PC-3 (cell line): ENCODE data around the gene NDRG2. TPM values are rescaled to one million over a fixed set of nuclear protein-coding genes. Genes with fewer than 3 reads are reported as not detected.

Experiments
- ATAC-seq: fragments of 200-7000 bp; cut with Tn5 transposase; 2 replicates; pipeline ENCODE4 v1.9.1; 2020; ENCODE audit warnings: mild to moderate bottlenecking, moderate library complexity
- Bru-seq: library from RNA; stranded (reverse); fragments of 400-500 nt; gene quantifications from one replicate; lab custom pipeline; 2021; lab: Mats Ljungman, UMichigan
- BruChase-seq, 2 experiments: library from RNA; stranded (reverse); fragments of 400-500 nt; gene quantifications; one replicate each; lab custom pipeline; 2021; lab: Mats Ljungman, UMichigan
- BruUV-seq: library from RNA; stranded (reverse); fragments of 400-500 nt; replicated peaks from 2 replicates; lab custom pipeline; 2021; lab: Mats Ljungman, UMichigan
- CTCF ChIA-PET: fragments of 300-600 bp; sonication (Branson Sonifier 250); formaldehyde crosslinking; loops from one replicate; lab custom pipeline; 2022; ENCODE audit warnings: antibody characterized with exemption; lab: Charles Lee
- POLR2A ChIA-PET: fragments of 300-600 bp; sonication (Branson Sonifier 250); formaldehyde crosslinking; loops from one replicate; lab custom pipeline; 2022; ENCODE audit warnings: antibody characterized with exemption; ENCODE audit not compliant: unreplicated experiment; lab: Charles Lee
- DNase-seq: peaks from one replicate; pipeline ENCODE4 v3.0.0-alpha.2; 2015
- H2AFZ ChIP-seq: fragments of 300-600 bp; sonication (generic); 2 replicates; pipeline ENCODE4 v1.6.0; 2016; ENCODE audit warnings: antibody characterized with exemption, low read length
- H3F3A ChIP-seq: fragments of 300-600 bp; sonication (generic); one replicate; pipeline ENCODE4 v1.6.0; 2017; ENCODE audit warnings: antibody characterized with exemption, low read length, control low read depth, mild to moderate bottlenecking; ENCODE audit not compliant: unreplicated experiment
- H3K27ac ChIP-seq: fragments of 300-600 bp; sonication (generic); 2 replicates; pipeline ENCODE4 v1.5.1; 2016; ENCODE audit warnings: mild to moderate bottlenecking, low read length
- H3K27me3 ChIP-seq: fragments of 300-600 bp; sonication (generic); 2 replicates; pipeline ENCODE4 v1.6.1; 2016; ENCODE audit warnings: low read length, mixed read lengths
- H3K36me3 ChIP-seq: fragments of 300-600 bp; sonication (generic); 2 replicates; pipeline ENCODE4 v1.6.1; 2016; ENCODE audit warnings: low read depth, mixed run types, low read length, mixed read lengths
- H3K4me1 ChIP-seq: fragments of 300-600 bp; sonication (generic); 2 replicates; pipeline ENCODE4 v1.5.1; 2016; ENCODE audit warnings: low read length; ENCODE audit not compliant: insufficient read depth
- H3K4me2 ChIP-seq: fragments of 300-600 bp; sonication (generic); 2 replicates; pipeline ENCODE4 v1.6.0; 2016; ENCODE audit warnings: low read length
- H3K4me3 ChIP-seq: fragments of 300-600 bp; sonication (generic); 2 replicates; pipeline ENCODE4 v1.5.1; 2016; ENCODE audit warnings: mild to moderate bottlenecking, low read length, mixed read lengths
- H3K79me2 ChIP-seq: fragments of 300-600 bp; sonication (generic); 2 replicates; pipeline ENCODE4 v1.6.1; 2017; ENCODE audit warnings: low read length, mixed read lengths
- H3K9ac ChIP-seq: fragments of 300-600 bp; sonication (generic); 2 replicates; pipeline ENCODE4 v1.6.0; 2016; ENCODE audit warnings: mild to moderate bottlenecking, low read length
- H3K9me2 ChIP-seq: fragments of 300-600 bp; sonication (generic); replicated peaks from 2 replicates; pipeline ENCODE4 v1.6.1; 2016; ENCODE audit warnings: mixed run types, low read length, mixed read lengths
- H3K9me3 ChIP-seq: fragments of 300-600 bp; sonication (generic); 2 replicates; pipeline ENCODE4 v1.6.1; 2016; ENCODE audit warnings: low read length, mixed read lengths
- H4K20me1 ChIP-seq: fragments of 300-600 bp; sonication (generic); 2 replicates; pipeline ENCODE4 v1.6.1; 2016; ENCODE audit warnings: low read length, mixed read lengths
- EZH2 ChIP-seq: fragments of 300-600 bp; sonication (generic); IDR thresholded peaks from one replicate; pipeline ENCODE4 v1.6.1; 2017; ENCODE audit warnings: antibody characterized with exemption, mild to moderate bottlenecking, low read length; ENCODE audit not compliant: unreplicated experiment
- EZH2phosphoT487 ChIP-seq: fragments of 300-600 bp; sonication (generic); IDR thresholded peaks from 2 replicates; pipeline ENCODE4 v1.6.1; 2018; ENCODE audit warnings: mild to moderate bottlenecking, antibody characterized with exemption, low read length, borderline replicate concordance
- intact Hi-C: fragments of 100-400 bp; cut with micrococcal nuclease; formaldehyde crosslinking; loops from 2 replicates; pipeline ENCODE4 v1.9.0; 2023
- long read RNA-seq: library from polyadenylated mRNA; unstranded; transcript quantifications from one replicate; pipeline ENCODE4 v2.0.0, GENCODE V29; 2021; ENCODE audit not compliant: unreplicated experiment
- total RNA-seq: library from RNA; depleted of rRNA; stranded (reverse); fragments of >200 nt; gene quantifications from 2 replicates; pipeline ENCODE4 v1.2.3, GENCODE V29; 2014; rRNA removed
- TF ChIP-seq, protein P1 (sequence below): fragments of 300-600 bp; sonication (generic); conservative IDR thresholded peaks from 2 replicates; pipeline ENCODE4 v1.5.1; 2017; ENCODE audit warnings: antibody characterized with exemption, low read depth, mild to moderate bottlenecking, low read length

The NDRG2 gene
- total RNA-seq (4.0 and 4.7 TPM in 2 replicates), Bru-seq, nascent RNA (percentile 9 among the genes with signal in this experiment), BruChase-seq, experiment 1, labeled RNA remaining after a 6-hour chase (percentile 22 among the genes with signal in this experiment), BruChase-seq, experiment 2, labeled RNA remaining after a 2-hour chase (percentile 15 among the genes with signal in this experiment)
- long read RNA-seq: 0 reads

DNA sequence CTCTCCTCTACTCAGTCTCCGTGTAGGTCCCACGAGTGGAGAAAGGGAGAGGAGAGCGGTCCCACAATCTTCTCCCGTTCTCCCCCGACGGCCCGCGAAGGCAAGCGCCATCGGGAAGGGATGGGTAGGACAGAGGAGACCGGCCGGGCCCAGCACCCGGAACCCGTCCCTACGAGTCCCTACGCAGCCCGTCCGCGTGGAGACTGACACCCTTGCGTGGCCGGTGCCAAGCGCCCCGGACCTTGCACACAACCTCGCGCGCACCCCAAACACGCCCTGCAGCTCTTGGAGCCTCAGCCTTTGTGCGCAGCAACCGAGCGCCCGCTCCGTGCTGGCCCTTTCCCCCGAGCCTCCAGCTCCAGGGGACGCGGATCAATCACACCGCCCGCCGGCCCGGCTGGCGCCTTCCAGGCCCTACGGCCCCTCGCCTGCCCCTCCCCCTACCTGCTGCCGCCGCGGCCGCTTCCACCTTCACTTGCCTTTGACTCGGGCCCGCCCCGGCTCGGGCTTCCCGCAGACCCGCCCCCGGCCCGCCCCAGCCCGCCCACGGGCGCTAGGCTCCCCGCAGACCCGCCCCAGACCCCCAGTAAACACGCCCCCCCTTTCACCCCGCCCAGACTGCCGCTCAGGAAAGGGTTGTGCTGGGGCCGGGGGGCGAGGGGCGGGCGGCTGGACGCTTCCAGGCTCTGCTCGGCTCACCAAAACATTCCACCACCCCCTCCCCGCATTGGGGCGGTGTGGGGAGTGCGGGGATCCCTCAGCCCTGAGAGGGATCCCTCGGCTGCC, at the start of gene NDRG2:
TSS of gene NDRG2 (minus strand) at position 477 of the 786 bp plus-strand sequence. CDS start 1,746 bp downstream, outside the sequence.
- H3K4me2 ChIP-seq: peak within 1 kb of the TSS; percentile 79
- TF ChIP-seq, protein P1, sequence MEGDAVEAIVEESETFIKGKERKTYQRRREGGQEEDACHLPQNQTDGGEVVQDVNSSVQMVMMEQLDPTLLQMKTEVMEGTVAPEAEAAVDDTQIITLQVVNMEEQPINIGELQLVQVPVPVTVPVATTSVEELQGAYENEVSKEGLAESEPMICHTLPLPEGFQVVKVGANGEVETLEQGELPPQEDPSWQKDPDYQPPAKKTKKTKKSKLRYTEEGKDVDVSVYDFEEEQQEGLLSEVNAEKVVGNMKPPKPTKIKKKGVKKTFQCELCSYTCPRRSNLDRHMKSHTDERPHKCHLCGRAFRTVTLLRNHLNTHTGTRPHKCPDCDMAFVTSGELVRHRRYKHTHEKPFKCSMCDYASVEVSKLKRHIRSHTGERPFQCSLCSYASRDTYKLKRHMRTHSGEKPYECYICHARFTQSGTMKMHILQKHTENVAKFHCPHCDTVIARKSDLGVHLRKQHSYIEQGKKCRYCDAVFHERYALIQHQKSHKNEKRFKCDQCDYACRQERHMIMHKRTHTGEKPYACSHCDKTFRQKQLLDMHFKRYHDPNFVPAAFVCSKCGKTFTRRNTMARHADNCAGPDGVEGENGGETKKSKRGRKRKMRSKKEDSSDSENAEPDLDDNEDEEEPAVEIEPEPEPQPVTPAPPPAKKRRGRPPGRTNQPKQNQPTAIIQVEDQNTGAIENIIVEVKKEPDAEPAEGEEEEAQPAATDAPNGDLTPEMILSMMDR: no peak
- no peak for TF ChIP-seq EZH2
- no peak for TF ChIP-seq EZH2phosphoT487
- ATAC-seq: peak; percentile 37; the same call in 1 of the 2 replicates
- no peaks in the 10 kb centered on the region for H3F3A ChIP-seq
- H4K20me1 ChIP-seq: no peaks in the 10 kb centered on the region
- no peaks in the 10 kb centered on the region for H3K9me2 ChIP-seq
- H3K9me3 ChIP-seq: no peaks in the 10 kb centered on the region
- no peaks in the 10 kb centered on the region for H3K79me2 ChIP-seq
- ChIA-PET CTCF (no interaction called here), POLR2A (no interaction called here)
- H3K27me3 ChIP-seq: peaks cover 66% of the 10 kb centered on the region
- H3K4me1 ChIP-seq: 0 out of 2 replicates have a peak, but pooled peaks cover 4% of the 10 kb centered on the region
- H3K27ac ChIP-seq: no peak within 1 kb of the TSS
- DNase-seq: no peak
- no TSS peak for BruUV-seq
- intact Hi-C loops: no loop called here
- H3K36me3 ChIP-seq: no peaks in the 10 kb centered on the region
- H3K9ac ChIP-seq: no peak within 1 kb of the TSS
- peak within 1 kb of the TSS; percentile 58 for H3K4me3 ChIP-seq
- peak within 1 kb of the TSS; percentile 61; the same call in 1 of the 2 replicates for H2AFZ ChIP-seq

DNA sequence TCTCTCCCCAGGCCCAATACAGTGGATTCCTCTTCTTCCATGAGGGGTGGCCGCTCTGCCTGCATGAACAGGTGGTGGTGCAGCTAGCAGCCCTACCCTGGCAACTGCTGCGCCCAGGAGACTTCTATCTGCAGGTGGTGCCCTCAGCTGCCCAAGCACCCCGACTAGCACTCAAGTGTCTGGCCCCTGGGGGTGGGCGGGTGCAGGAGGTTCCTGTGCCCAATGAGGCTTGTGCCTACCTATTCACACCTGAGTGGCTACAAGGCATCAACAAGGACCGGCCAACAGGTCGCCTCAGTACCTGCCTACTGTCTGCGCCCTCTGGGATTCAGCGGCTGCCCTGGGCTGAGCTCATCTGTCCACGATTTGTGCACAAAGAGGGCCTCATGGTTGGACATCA, 49.1 kb upstream of the NDRG2 start:
- Histone ChIP-seq H3K27ac (no peak overlapping the region), H4K20me1 (no peaks in the 10 kb centered on the region), H2AFZ (no peak overlapping the region), H3K9me3 (no peaks in the 10 kb centered on the region), H3K4me3 (no peak overlapping the region), H3F3A (no peaks in the 10 kb centered on the region), H3K9ac (no peak overlapping the region), H3K4me1 (peaks cover 6% of the 10 kb centered on the region; the same call in 1 of the 2 replicates), H3K79me2 (no peaks in the 10 kb centered on the region), H3K9me2 (no peaks in the 10 kb centered on the region), H3K4me2 (no peak overlapping the region), H3K36me3 (no peaks in the 10 kb centered on the region), H3K27me3 (peaks cover 29% of the 10 kb centered on the region)
- no peak for TF ChIP-seq EZH2
- CTCF ChIA-PET: no interaction called here
- POLR2A ChIA-PET: no interaction called here
- intact Hi-C loops: no loop called here
- no TSS peak for BruUV-seq
- ATAC-seq (no peak), DNase-seq (no peak)

DNA sequence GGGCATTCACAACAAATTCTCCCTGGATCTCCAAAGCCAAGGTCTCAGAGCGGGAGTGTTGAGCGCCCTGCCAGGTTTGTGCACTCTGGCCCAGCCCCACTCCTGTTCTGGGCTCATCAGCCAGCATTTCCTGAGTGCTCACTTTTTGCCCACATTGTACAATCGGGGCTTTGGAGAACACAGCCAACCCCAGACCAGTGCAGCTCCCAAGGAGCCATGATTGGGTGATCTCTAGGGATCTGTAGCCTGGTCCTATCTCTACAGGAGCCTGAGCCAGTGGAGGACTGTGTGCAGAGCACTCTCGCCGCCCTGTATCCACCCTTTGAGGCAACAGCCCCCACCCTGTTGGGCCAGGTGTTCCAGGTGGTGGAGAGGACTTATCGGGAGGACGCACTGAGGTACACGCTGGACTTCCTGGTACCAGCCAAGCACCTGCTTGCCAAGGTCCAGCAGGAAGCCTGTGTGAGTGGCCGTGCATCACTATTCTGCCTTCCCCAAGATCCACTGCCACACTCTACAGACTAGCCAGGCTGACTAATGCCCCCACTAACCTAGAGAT, 48.0 kb upstream of the NDRG2 start:
- intact Hi-C loops: no loop called here
- H3K36me3 ChIP-seq: no peaks in the 10 kb centered on the region
- no peak for TF ChIP-seq EZH2
- TF ChIP-seq, protein P1: no peak
- TF ChIP-seq EZH2phosphoT487: no peak

More for the DNA sequence above, 48.0 kb upstream of the NDRG2 start:
- H3K4me3 ChIP-seq: no peak overlapping the region
- ChIA-PET POLR2A (interaction anchor here (0.6 kb wide), 1 partner anchor 192 kb away, joined by 3 read pairs; no protein-coding TSS in a partner anchor), CTCF (no interaction called here)
- no peaks in the 10 kb centered on the region for H3K9me3 ChIP-seq
- H3K4me2 ChIP-seq: no peak overlapping the region
- no peak overlapping the region for H3K27ac ChIP-seq
- H3K79me2 ChIP-seq: no peaks in the 10 kb centered on the region
- no peak for ATAC-seq
- H3F3A ChIP-seq: no peaks in the 10 kb centered on the region
- peaks cover 6% of the 10 kb centered on the region; the same call in 1 of the 2 replicates for H3K4me1 ChIP-seq
- no peaks in the 10 kb centered on the region for H4K20me1 ChIP-seq
- no peaks in the 10 kb centered on the region for H3K9me2 ChIP-seq
- H2AFZ ChIP-seq: no peak overlapping the region
- H3K9ac ChIP-seq: no peak overlapping the region
- no peak for DNase-seq
- no TSS peak for BruUV-seq
- peaks cover 36% of the 10 kb centered on the region for H3K27me3 ChIP-seq
